HepG2 (cell line): ENCODE measurements around the gene ATP5MG. TPM values are rescaled to one million over a fixed set of nuclear protein-coding genes. Genes with fewer than 3 reads are reported as not detected.

Source experiments
- CAMTA2 ChIP-seq: sonication (generic); formaldehyde crosslinking; IDR thresholded peaks from 2 replicates; pipeline ENCODE4 v1.4.0; 2020; ENCODE audit warnings: mild to moderate bottlenecking, missing genetic modification reagents, borderline replicate concordance
- CHCHD3 ChIP-seq: sonication (generic); formaldehyde crosslinking; IDR thresholded peaks from 2 replicates; pipeline ENCODE4 v1.8.0; 2022; ENCODE audit warnings: mild to moderate bottlenecking, missing genetic modification reagents, moderate library complexity
- ISL2 ChIP-seq: sonication (generic); formaldehyde crosslinking; IDR thresholded peaks from 2 replicates; pipeline ENCODE4 v1.5.0; 2020; ENCODE audit warnings: missing genetic modification reagents
- KLF13 ChIP-seq: sonication (generic); formaldehyde crosslinking; IDR thresholded peaks from 2 replicates; pipeline ENCODE4 v1.4.0; 2020; ENCODE audit warnings: mild to moderate bottlenecking, missing genetic modification reagents
- RCOR2 ChIP-seq: IDR thresholded peaks from 2 replicates; pipeline ENCODE4 v1.6.1; 2016; ENCODE audit warnings: missing biosample characterization, missing genetic modification reagents
- ZBTB21 ChIP-seq: sonication (generic); formaldehyde crosslinking; IDR thresholded peaks from 2 replicates; pipeline ENCODE4 v1.4.0; 2020; ENCODE audit warnings: missing genetic modification reagents
- ZNF33A ChIP-seq: sonication (generic); formaldehyde crosslinking; IDR thresholded peaks from 2 replicates; pipeline ENCODE4 v1.5.1; 2020; ENCODE audit warnings: missing genetic modification reagents, mild to moderate bottlenecking, moderate library complexity, borderline replicate concordance
- ZNF367 ChIP-seq: sonication (generic); formaldehyde crosslinking; IDR thresholded peaks from 2 replicates; pipeline ENCODE4 v1.4.0; 2020; ENCODE audit warnings: missing genetic modification reagents, borderline replicate concordance
- ZNF549 ChIP-seq: sonication (generic); formaldehyde crosslinking; IDR thresholded peaks from 2 replicates; pipeline ENCODE4 v1.5.0; 2020; ENCODE audit warnings: missing genetic modification reagents
- ZSCAN25 ChIP-seq: sonication (generic); formaldehyde crosslinking; IDR thresholded peaks from 2 replicates; pipeline ENCODE4 v1.8.0; 2022; ENCODE audit warnings: mild to moderate bottlenecking, missing genetic modification reagents
- polyA plus RNA-seq, 8 experiments: library from polyadenylated mRNA; depleted of rRNA in 3 of 8; stranded (reverse) in 7 of 8; unstranded in 1 of 8; fragments of >200 nt; fragmentation: Illumina TruSeq in 4 of 8; extraction: Trizol in 4 of 8; gene quantifications; 2 replicates each; pipeline versions ENCODE4 v1.2.1 to v1.2.3, GENCODE V29; 2011 to 2016; ENCODE audit warnings: low read depth in 4 of 8, missing spikeins in 1 of 8, mixed read lengths in 1 of 8; ENCODE audit not compliant: insufficient read depth in 1 of 8
- total RNA-seq, 5 experiments: library from RNA; depleted of rRNA; stranded (reverse); fragments of >200 nt; fragmentation: Illumina TruSeq; extraction: Trizol; gene quantifications; 2 replicates each; pipeline ENCODE4 v1.2.3, GENCODE V29; 2016; ENCODE audit warnings: low read depth in 1 of 5
- TF ChIP-seq, protein P1 (sequence below): sonication (generic); formaldehyde crosslinking; IDR thresholded peaks from 2 replicates; pipeline ENCODE4 v1.9.0; 2021; ENCODE audit warnings: mild to moderate bottlenecking, missing genetic modification reagents
- TF ChIP-seq, protein P2 (sequence below): sonication (generic); formaldehyde crosslinking; conservative IDR thresholded peaks from 2 replicates; pipeline ENCODE4 v1.8.0; 2022; ENCODE audit warnings: missing genetic modification reagents
- TF ChIP-seq, protein P3 (sequence below): IDR thresholded peaks from 2 replicates; pipeline ENCODE4 v1.6.1; 2018; ENCODE audit warnings: missing genetic modification reagents
- TF ChIP-seq, protein P4 (sequence below), 2 experiments: sonication (generic) in 1 of 2; formaldehyde crosslinking in 1 of 2; IDR thresholded peaks; 2 replicates each; pipeline versions ENCODE4 v1.4.0 to v1.6.1; 2016 to 2020; ENCODE audit warnings: borderline replicate concordance in 1 of 2, low read depth in 1 of 2, mild to moderate bottlenecking in 1 of 2, missing genetic modification reagents in 1 of 2

The ATP5MG gene
- total and polyA plus RNA-seq, 2 of the 13 experiments (the other 11 are each of a cell fraction or from before 2014, with no cell fraction given) = 260 to 320 TPM

DNA sequence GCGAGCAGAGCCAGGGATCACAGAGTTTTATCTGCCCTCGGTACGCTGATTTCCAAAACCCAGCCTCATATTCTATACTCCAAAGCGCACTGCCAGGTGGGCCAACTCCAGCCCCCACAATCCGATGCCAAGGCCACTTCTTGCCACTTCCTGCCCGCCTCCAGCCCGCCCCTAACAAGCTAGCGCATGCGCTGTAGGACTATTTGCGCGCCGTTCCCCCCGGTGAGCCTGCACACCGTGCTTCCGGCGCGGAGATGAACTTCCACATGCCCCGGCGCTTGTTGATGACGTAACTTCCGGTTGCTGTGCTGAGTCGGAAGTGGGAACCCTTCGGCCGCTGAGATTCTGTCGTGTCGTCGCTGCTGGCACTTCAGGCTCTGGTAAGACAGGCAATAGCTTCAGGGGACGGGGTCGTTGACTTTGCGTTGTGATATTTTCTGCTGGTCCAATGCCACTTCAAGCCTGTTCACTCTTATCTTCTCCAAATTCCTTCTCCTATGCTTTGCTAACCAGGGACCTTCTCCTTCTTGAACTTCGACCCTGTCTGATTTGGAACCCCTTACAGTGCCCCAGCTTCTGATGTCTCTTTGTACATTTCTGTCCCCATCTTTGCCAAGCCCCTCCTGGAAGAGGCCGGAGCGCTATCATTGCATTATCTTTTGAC, 42.0 kb upstream of the ATP5MG start, which contains the start of gene UBE4A (continued):
- TF ChIP-seq, protein P1, sequence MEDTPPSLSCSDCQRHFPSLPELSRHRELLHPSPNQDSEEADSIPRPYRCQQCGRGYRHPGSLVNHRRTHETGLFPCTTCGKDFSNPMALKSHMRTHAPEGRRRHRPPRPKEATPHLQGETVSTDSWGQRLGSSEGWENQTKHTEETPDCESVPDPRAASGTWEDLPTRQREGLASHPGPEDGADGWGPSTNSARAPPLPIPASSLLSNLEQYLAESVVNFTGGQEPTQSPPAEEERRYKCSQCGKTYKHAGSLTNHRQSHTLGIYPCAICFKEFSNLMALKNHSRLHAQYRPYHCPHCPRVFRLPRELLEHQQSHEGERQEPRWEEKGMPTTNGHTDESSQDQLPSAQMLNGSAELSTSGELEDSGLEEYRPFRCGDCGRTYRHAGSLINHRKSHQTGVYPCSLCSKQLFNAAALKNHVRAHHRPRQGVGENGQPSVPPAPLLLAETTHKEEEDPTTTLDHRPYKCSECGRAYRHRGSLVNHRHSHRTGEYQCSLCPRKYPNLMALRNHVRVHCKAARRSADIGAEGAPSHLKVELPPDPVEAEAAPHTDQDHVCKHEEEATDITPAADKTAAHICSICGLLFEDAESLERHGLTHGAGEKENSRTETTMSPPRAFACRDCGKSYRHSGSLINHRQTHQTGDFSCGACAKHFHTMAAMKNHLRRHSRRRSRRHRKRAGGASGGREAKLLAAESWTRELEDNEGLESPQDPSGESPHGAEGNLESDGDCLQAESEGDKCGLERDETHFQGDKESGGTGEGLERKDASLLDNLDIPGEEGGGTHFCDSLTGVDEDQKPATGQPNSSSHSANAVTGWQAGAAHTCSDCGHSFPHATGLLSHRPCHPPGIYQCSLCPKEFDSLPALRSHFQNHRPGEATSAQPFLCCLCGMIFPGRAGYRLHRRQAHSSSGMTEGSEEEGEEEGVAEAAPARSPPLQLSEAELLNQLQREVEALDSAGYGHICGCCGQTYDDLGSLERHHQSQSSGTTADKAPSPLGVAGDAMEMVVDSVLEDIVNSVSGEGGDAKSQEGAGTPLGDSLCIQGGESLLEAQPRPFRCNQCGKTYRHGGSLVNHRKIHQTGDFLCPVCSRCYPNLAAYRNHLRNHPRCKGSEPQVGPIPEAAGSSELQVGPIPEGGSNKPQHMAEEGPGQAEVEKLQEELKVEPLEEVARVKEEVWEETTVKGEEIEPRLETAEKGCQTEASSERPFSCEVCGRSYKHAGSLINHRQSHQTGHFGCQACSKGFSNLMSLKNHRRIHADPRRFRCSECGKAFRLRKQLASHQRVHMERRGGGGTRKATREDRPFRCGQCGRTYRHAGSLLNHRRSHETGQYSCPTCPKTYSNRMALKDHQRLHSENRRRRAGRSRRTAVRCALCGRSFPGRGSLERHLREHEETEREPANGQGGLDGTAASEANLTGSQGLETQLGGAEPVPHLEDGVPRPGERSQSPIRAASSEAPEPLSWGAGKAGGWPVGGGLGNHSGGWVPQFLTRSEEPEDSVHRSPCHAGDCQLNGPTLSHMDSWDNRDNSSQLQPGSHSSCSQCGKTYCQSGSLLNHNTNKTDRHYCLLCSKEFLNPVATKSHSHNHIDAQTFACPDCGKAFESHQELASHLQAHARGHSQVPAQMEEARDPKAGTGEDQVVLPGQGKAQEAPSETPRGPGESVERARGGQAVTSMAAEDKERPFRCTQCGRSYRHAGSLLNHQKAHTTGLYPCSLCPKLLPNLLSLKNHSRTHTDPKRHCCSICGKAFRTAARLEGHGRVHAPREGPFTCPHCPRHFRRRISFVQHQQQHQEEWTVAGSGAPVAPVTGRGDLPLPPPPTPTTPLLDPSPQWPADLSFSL (CRISPR knock-in tag) = no peak
- no peak for TF ChIP-seq ZSCAN25 (CRISPR knock-in tag)
- no peak for TF ChIP-seq ZNF367 (CRISPR knock-in tag)
- TF ChIP-seq, protein P2, sequence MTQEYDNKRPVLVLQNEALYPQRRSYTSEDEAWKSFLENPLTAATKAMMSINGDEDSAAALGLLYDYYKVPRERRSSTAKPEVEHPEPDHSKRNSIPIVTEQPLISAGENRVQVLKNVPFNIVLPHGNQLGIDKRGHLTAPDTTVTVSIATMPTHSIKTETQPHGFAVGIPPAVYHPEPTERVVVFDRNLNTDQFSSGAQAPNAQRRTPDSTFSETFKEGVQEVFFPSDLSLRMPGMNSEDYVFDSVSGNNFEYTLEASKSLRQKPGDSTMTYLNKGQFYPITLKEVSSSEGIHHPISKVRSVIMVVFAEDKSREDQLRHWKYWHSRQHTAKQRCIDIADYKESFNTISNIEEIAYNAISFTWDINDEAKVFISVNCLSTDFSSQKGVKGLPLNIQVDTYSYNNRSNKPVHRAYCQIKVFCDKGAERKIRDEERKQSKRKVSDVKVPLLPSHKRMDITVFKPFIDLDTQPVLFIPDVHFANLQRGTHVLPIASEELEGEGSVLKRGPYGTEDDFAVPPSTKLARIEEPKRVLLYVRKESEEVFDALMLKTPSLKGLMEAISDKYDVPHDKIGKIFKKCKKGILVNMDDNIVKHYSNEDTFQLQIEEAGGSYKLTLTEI (CRISPR knock-in tag) = no peak
- no peak for TF ChIP-seq CHCHD3
- TF ChIP-seq, protein P3, sequence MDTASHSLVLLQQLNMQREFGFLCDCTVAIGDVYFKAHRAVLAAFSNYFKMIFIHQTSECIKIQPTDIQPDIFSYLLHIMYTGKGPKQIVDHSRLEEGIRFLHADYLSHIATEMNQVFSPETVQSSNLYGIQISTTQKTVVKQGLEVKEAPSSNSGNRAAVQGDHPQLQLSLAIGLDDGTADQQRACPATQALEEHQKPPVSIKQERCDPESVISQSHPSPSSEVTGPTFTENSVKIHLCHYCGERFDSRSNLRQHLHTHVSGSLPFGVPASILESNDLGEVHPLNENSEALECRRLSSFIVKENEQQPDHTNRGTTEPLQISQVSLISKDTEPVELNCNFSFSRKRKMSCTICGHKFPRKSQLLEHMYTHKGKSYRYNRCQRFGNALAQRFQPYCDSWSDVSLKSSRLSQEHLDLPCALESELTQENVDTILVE (CRISPR knock-in tag) = peak; percentile 58; the same call in 1 of the 2 replicates
- no peak for TF ChIP-seq ZNF549 (CRISPR knock-in tag)
- TF ChIP-seq RCOR2 (CRISPR knock-in tag) = 0 out of 2 replicates have a peak, but pooled peaks have one; percentile 46
- TF ChIP-seq CAMTA2 (CRISPR knock-in tag) = no peak
- 0 out of 2 replicates have a peak, but pooled peaks have one; percentile 50 for TF ChIP-seq ISL2
- TF ChIP-seq, protein P4, sequence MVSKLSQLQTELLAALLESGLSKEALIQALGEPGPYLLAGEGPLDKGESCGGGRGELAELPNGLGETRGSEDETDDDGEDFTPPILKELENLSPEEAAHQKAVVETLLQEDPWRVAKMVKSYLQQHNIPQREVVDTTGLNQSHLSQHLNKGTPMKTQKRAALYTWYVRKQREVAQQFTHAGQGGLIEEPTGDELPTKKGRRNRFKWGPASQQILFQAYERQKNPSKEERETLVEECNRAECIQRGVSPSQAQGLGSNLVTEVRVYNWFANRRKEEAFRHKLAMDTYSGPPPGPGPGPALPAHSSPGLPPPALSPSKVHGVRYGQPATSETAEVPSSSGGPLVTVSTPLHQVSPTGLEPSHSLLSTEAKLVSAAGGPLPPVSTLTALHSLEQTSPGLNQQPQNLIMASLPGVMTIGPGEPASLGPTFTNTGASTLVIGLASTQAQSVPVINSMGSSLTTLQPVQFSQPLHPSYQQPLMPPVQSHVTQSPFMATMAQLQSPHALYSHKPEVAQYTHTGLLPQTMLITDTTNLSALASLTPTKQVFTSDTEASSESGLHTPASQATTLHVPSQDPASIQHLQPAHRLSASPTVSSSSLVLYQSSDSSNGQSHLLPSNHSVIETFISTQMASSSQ (IDR thresholded peaks at IDR 0.05; ENCODE audit: low read depth) = peak; percentile 40; the same call in 1 of the 2 replicates
- TF ChIP-seq, protein P4 (CRISPR knock-in tag; IDR thresholded peaks at IDR 0.05; ENCODE audit: borderline replicate concordance) = no peak; the same call in 1 of the 2 replicates
- no peak for TF ChIP-seq KLF13 (CRISPR knock-in tag)
- TF ChIP-seq ZBTB21 = 0 out of 2 replicates have a peak, but pooled peaks have one; percentile 31
- no peak for TF ChIP-seq ZNF33A (CRISPR knock-in tag)
